ENCODE results near the gene OR7C2.
"Not testable (repeated sequence)": the region's sequence is repeated elsewhere in the genome, so short reads cannot be mapped to it uniquely, and the experiment has no call there.

Gene OR7C2

DNA sequence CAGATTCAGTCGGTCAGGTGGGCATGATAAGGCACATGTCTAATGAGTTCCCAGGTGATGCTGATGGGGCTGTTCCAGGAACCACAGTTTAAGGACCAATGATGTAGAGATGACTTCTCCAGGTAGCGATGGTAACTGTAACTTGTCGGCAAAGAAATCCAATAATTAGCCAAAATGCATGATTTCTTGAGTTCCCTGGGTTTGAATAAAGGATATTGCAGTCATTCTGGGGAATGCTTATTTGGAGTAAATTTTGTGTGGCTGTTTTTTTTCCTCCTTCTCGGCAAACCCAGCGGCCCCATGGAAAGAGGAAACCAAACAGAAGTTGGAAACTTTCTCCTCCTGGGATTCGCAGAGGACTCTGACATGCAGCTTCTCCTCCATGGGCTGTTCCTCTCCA lies at the start of gene OR7C2:
TSS of gene OR7C2 (plus strand) at position 301 of the 400 bp plus-strand sequence. CDS start at position 301, 0 bp downstream.
- DNase-seq: no peak

DNA sequence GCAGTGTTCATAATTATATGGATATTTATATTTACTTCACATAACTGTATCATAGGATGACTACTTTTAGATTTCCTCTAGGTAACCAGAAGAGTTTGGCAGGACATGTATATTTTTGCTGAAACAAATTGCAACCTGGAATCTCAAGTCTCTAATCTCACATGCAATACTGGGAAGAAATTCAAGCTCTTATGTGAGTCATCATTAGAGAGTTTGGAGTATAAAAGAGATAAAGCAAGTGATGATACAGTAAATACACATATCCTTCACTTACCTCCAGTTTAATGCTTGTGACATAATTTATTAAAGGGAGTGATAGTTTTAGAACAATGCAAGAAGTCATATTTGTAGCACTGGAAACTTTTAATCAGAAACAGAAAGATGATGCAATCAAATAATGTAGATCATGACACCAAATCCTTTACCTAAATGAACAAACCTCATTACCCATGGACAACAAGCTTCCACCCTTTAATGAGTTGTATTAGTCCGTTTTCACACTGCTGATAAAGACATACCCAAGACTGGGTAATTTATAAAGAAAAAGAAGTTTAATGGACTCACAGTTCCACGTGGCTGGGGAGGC lies 39.5 kb upstream of the OR7C2 start:
- DNase-seq: no peak

DNA sequence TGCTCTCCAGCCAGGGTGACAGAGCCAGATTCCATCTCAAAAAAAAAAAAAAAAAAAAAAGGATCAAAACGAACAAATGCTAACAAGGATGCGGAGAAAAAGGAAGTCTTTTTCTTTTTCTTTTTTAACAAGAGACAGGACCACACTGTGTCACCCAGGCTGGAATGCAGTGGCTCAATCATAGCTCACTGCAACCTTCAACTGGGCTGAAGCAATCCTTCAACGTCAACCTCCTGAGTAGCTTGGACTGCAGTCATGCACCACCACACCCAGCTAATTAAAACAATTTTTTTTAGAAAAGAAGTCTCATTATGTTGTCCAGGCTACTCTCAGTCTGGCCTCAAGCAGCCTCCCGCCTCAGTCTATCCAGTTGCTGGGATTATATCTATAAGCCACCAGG lies 34.6 kb upstream of the OR7C2 start:
- DNase-seq: no peak

DNA sequence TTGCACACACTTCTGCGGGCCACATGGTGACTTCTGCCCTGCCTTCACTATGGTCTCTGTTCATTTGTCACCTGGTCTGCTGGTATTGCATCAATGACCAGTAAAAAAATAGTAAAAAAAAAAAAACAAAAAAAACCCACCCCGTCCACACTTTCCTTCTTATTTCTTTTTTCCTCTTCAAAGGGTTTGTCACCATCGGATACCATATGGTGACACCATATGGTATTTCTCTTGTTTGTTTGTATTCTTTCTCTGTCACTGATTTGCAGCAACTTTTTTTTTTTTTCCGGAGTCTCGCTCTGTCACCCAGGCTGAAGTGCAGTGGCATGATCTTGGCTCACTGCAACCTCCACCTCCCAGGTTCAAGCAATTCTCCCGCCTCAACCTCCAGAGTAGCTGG lies 26.2 kb upstream of the OR7C2 start:
- DNase-seq: no peak

DNA sequence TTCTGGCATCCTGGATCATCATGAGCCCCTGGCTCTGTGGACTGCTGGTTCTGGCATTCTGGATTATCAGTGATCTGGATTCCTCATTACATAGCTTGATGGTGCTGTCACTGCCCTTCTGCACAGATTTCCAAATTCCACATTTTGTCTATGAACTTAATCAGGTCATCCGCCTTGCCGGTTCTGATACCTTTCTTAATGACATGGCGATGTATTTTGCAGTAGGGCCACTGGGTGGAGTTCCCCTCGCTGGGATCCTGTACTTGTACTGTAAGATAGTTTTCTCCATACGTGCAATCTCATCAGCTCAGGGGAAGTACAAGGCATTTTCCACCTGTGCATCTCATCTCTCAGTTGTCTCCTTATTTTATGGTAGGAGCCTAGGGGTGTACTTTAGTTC lies 24.4 kb upstream of the OR7C2 start:
- DNase-seq: peak; percentile 3

DNA sequence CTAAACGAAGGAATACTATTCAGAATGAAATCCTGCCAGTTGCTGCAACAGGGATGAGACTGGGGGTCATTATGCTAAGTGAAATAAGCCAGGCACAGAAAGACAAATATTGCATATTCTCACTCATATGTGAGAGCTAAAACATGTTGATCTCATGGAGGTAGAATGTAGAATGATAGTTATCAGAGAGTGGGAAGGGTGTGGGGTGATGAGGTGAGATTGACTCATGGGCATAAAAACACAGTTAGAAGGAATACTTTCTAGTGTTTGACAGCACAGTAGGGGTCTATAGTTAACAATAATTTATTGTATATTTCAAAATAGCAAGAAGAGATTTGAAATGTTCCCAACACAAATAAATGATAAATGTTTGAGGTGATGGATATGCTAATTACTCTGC lies 7.8 kb upstream of the OR7C2 start:
- DNase-seq: no peak

DNA sequence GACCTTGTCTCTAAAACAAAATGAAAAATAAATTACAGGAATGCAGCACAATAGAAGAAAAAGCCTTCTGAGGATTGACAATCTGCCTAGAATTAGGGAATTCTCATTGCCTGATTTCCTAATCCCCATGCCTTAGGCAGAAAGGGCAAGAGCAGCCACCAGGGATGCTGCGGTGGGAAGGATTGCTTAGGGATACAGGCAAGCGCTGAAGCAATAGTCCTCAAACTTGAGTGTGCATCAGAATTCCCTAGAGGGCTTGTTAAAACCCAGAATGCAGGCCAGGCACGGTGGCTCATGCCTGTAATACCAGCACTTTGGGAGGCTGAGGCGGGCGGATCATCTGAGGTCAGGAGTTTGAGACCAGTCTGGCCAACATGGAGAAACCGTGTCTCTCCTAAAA lies 1.0 kb upstream of the OR7C2 start:
- DNase-seq: no peak

DNA sequence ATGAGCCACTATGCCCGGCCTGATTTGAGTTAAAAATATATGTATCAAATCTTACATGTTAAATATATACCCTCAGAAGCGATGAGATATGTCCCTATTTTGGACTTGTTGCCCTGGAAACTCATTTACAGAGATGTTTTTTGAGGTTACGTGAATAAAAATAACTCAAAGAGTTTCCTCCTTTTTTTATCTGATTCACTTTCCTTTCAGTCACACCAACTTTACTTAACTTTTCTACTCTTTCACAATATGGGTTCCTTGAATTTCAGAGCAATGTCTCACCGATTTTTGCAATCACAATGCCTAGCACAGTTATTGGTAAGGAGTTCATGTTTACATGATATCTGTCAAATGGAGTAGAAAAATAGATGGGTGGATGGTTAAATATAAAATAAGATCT lies 2.3 kb downstream of the OR7C2 start:
- DNase-seq: no peak

DNA sequence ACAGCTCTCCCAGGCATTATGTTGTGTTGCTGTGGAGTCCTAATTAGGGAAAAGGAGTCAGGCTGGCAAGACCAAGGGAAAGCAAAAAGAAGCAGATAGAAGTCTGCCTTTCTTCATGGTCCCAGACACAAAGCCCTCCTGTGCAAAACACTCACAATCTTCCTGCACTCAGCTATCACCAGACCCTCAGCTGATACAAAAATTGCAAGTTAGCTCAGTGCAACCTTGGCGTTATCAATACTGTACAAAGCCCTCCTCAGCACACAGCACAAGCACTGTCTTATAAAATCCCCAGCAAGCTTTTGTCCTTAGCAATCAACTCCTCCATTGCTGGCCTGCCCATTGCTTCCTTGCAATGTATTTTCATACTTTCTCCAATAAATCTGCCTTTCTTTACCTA lies 3.2 kb downstream of the OR7C2 start:
- DNase-seq: no peak

DNA sequence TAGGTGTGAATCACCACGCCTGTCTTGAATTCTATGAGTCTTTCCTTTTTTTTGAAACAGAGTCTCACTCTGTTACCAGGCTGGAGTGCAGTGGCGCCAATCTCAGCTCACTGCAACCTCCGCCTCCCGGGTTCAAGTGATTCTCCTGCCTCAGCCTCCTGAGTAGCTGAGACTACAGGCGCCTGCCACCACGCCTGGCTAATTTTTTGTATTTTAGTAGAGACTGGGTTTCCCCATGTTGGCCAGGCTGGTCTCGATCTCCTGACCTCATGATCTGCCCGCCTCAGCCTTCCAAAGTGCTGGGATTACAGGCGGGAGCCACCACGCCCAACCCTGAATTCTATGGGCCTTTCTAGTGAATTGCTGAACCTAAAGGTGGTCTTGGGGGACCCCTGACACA lies 8.1 kb downstream of the OR7C2 start:
- DNase-seq: not testable (repeated sequence)

DNA sequence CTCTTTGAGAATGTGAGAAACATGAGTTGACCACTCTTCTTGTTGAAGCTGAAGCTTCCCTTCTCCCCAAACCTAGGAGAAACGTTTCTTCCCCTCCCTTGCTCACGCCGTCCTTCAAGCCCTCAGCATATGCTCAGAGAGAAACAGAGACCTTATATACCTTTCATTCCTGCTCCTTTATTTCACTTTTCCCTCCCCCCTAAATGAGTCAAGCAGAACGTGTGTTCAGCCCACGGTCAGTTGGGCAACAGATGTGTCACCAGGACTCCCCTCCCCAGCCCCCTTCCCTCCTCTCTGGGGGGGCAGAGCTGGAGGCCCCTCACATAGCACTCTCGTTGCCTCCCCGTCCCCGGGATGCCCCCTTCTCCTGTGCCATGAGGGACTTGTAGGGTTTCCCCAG lies 8.6 kb downstream of the OR7C2 start:
- no peak for DNase-seq

DNA sequence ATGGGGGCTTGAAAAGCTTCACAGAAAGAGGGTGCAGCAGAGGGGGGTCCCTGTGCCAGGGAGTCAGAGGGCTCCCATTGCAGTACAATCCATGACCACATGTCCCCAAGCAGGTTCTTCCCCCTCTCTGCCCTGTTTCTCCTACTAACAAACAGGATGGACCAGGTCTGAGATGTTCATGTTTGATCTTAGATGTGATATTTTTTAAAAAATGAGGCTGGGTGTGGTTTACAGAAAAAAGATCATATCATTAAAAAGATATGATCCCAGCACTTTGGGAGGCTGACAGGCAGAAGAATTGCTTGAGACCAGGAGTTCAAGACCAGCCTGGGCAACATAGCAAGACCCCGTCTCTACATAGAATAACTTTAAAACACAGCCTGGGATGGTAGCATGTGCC lies 9.1 kb downstream of the OR7C2 start:
- no peak for DNase-seq

DNA sequence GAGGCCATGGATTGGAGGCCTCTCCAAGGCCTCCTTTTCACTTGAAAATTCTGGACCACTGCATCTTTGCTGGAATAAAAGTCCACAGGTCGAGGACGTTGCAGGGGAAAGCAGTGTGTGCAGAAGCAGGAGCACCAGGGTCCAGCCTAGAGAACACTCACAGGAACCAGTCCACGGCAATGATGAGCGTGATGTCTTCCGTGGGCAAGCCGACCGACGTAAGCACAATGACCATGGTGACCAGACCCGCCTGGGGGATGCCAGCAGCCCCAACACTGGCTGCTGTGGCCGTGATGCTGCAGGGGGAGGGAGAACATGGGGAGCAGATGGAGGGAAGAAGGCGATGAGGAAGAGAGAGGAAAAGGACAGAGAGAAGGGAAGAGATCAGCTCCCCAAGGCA lies 11.5 kb downstream of the OR7C2 start:
- DNase-seq: no peak

DNA sequence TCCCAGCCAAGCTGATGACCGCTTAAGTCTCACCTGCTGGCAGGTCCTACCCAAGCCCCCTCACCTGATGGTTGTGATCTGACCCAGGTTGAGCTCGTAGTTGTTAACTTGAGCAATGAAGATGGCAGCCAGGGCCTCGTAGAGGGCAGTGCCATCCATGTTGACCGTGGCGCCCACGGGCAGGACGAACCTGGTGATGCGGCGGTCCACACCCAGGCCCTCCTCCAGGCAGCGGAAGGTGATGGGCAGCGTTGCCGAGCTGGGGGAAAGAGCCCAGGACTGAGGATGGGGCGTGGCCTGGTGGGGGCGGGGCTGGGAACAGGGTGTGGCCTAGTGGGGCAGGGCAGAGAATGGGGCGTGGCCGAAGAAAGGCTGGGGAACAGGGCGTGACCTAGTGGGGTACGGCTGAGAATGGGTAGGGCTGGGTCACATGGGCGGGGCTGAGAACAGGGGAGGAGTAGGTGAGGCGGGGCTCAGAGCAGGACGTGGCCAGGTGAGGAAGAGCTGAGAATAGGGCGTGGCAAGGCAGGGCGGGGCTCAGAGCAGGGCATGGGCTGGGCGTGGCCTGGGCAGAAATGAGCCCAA lies 12.9 kb downstream of the OR7C2 start:
- no peak for DNase-seq

DNA sequence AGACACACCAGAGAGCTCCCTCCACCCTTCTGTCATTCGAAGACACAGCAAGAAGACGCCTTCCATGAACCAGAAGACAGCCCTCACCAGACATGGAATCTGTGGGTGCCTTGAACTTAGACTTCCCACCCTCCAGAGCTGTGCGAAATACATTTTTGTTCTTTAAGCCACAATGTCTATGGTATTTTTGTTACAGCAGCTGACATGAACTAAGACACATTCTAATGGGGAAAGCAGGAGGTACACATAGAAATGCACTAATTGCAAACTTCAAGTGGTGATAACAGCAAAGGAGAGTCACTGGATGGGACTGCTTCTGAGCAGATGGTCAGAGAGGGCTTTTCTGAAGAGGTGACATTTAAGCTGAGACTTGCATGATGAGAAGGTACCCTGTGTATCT lies 16.2 kb downstream of the OR7C2 start:
- DNase-seq: no peak

DNA sequence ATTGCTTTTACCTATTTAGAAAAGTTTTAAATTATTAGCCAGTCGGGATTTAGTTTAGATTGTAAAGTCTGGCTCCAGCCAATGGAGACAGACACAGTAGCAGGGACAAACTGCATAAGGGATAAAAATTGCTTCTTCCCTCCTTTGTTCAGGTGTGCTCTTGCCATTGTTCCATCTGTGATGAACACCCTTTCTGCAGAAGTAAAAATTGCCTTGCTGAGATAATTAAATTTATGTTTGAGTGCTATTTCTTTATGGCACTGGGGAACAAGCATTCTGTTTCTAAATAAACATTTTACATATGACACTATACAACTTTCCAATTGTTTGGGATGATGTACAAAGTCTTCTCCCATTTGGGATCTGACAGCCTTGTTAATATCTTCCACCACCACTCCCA lies 18.0 kb downstream of the OR7C2 start:
- DNase-seq: no peak

DNA sequence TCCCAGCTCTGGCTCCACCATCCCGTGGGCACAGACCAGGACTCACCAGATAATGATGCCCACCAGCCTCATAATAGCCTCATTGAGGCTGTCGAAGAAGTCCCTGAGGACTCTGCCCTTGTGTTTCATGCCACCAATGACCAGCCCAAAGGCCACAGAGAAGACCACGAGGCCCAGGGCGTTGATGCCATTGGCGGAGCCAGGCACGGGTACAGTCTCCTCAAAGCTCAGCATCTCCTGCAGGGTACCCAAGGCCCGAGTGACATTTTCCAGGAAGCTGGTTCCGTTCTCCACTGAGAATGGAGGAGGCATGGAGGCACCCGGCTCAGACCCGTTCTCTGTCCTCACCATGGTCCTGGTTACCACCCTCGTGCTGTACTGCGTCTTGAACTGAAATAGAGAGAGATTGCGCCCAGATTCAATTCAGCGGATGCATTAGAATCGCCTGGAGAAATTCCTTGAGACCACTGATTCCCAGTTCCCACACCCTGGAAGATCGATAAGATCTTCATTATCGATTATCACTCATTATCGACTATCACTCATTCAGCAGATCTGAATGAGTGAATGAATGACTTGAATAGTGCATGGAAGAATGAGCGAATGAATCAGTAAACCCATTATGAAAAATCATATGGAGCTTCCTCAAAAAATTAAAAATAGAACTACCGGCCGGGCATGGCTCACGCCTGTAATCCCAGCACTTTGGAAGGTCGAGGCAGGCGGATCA lies 20.8 kb downstream of the OR7C2 start:
- DNase-seq: no peak

DNA sequence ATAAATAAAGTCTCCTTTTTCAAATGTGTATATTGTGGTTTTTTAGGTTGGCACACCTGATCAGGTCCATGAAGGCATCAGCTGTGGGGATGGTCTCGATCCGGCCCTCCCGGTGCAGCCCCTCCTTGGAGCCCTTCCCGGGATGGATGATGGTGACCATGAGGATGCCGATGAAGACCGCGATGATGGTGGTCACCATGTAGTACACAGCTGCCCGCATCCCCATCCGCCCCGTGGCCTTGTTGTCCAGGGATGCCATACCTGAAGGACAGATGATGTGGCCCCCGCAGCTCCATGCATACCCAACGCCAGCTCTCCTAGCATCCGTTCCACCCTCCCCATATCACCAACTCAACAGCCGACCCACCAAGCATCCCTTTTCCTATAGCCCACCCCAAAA lies 27.0 kb downstream of the OR7C2 start:
- no peak for DNase-seq

DNA sequence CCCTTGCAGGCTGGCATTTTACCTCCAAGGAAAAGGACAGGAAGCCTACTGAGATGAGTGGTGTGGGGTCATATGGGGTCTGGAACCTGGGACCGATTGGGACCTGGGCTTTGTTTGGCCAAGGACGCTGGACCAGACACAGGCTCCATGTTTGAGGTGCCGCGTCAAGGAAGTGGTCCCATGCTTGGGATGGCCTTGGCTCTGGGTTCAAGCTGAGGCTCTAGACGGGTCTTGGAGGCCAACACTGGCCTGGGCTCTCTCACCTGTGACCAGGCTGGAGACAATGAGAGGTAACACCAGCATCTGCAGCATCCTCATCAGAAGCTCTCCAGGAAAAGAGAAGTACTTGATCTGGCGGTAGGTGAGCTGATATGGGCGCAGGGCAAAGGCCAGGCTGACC lies 30.2 kb downstream of the OR7C2 start:
- no peak for DNase-seq

DNA sequence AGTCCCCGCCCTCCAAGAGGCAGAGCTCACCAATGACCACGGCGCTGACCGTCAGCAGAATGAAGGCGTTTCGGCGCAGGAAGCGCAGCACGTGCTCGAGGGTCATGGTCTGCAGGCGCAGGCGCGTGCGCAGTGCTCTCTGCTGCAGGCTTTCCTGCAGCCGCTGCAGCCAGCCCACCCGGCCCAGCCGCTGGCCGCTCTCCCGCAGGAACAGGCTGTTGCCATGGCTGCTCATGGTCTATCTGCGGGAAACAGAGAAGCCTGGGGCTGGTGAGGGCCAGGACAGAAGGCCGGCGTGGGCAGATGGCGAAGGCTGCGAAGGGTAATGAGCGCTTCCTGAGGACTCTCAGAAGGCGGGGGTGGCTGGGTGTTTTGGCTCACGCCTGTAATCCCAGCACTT lies 31.4 kb downstream of the OR7C2 start:
- no peak for DNase-seq

DNA sequence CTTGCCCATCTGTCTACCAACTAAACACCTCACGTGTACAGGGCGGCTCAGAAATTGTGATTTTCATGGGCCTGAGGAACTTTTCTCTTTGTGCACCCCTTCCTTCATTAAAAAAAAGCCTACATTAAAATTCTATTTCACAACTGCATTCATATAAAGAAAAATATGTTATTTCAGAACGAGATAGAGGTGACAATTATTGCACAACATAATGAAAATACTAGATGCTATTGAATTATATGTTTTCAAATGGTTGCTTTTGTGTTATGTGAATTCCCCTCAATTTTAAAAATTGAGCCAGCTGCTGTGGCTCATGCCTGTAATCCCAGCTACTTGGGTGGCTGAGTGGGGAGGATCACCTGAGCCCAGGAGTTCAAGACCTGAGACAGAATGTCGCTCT lies 33.2 kb downstream of the OR7C2 start:
- DNase-seq: no peak

DNA sequence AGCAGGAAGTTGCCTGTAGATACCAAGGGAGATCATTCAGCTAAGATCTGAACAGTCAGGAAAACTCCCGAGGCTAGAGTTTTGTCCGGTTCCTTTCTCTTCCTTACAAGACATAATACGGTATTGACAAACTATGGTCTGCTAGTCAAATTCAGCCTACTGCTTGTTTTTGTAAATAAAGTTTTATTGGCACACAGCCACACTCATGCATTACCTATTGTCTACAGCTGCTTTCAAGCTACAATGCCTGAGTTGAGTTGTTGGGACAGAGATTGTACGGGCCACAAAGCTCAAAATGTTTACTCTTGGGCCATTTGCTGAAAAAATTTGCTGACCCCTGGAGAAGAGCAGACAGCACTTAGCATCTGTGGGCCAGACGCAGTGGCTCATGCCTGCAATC lies 35.8 kb downstream of the OR7C2 start:
- no peak for DNase-seq

DNA sequence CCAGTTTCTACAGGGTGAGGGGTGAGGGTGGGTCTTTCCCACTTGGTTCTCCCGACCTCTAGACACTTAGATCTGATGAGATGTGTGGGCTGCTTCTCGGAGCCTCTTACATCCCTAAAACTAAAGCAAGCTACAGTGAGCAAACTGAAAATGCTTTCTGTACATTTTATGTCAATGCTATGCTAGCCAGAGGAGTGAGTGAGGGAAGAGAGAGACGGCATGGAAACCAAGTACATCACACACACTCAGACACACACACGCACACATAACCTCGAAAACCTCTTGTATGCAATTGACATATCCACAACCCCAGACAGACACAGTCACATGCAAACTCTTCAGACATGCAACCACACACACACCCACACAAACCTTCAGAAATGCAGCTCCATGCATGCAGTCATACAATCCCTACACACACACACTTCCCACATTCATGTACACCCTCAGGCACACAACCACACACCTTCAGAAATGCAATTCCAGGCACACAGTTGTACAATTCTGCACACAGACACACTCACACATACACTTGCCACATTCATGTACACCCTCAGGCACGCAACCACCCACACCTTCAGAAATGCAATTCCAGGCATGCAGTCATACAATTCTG lies 37.0 kb downstream of the OR7C2 start:
- DNase-seq: no peak

Measured in NCI-H526 treated with DMSO at 0.1 percent for 48 hours (cell line).